HG03565 (cell line): ENCODE data around the gene ZNF276.

Experiments
- ATAC-seq: cut with Tn5 transposase; IDR thresholded peaks from one replicate; pipeline ENCODE4 v1.9.1; 2021; ENCODE audit warnings: mild to moderate bottlenecking, moderate library complexity; ENCODE audit not compliant: unreplicated experiment

The ZNF276 gene

GRCh38 chr16:89710709-89711564 is 10.4 kb upstream of the ZNF276 start:
- ATAC-seq, result no peak

GRCh38 chr16:89711601-89712273 is 9.6 kb upstream of the ZNF276 start:
- no peak for ATAC-seq

GRCh38 chr16:89712274-89712781 is 9.0 kb upstream of the ZNF276 start:
- no peak for ATAC-seq

- no peak for ATAC-seq
These were observed 4.8 kb upstream of the ZNF276 start for GRCh38 chr16:89716493-89716892.

- no peak for ATAC-seq
These were observed 4.2 kb upstream of the ZNF276 start for GRCh38 chr16:89716916-89717687.

- no peak for ATAC-seq
These were observed 3.4 kb upstream of the ZNF276 start for GRCh38 chr16:89717688-89718505.

- no peak for ATAC-seq
These were observed 855 bp upstream of the ZNF276 start for GRCh38 chr16:89720551-89720812.

- no peak for ATAC-seq
These were observed 432 bp downstream of the ZNF276 start for GRCh38 chr16:89721546-89722391.

GRCh38 chr16:89722392-89723278 is 1.3 kb downstream of the ZNF276 start:
- ATAC-seq, result no peak

- ATAC-seq, result no peak
These were observed 2.2 kb downstream of the ZNF276 start for GRCh38 chr16:89723279-89724250.

GRCh38 chr16:89727406-89728120 is 6.2 kb downstream of the ZNF276 start:
- ATAC-seq, result no peak

- no peak for ATAC-seq
These were observed 8.0 kb downstream of the ZNF276 start for GRCh38 chr16:89729293-89729692.

- ATAC-seq, result no peak
These were observed 8.7 kb downstream of the ZNF276 start for GRCh38 chr16:89729863-89730593.

GRCh38 chr16:89730610-89731234 is 9.4 kb downstream of the ZNF276 start:
- ATAC-seq, result no peak

- no peak for ATAC-seq
These were observed 11.0 kb downstream of the ZNF276 start for GRCh38 chr16:89732142-89732917.
